Epithelial cell of proximal tubule (primary cell): ENCODE measurements around the gene ADRM1. TPM values are rescaled to one million over a fixed set of nuclear protein-coding genes. Genes with fewer than 3 reads are reported as not detected.

Experiments used
- DNase-seq: peaks from one replicate; pipeline ENCODE4 v3.0.0-alpha.2; 2011; ENCODE audit warnings: low read depth
- H3K4me3 ChIP-seq: 2 replicates; pipeline ENCODE4 v1.5.1; 2011; ENCODE audit warnings: low read depth, mild to moderate bottlenecking, low read length
- total RNA-seq: library from RNA; depleted of rRNA; stranded (reverse); fragments of >200 nt; gene quantifications from 2 replicates; pipeline ENCODE4 v1.2.3, GENCODE V29; 2015
- TF ChIP-seq, protein P1 (sequence below): conservative IDR thresholded peaks from 2 replicates; pipeline ENCODE4 v1.5.1; 2012; ENCODE audit warnings: low read depth, mild to moderate bottlenecking, low read length

Gene ADRM1
- total RNA-seq, 1 donor from 2014 or later = 227 TPM

DNA sequence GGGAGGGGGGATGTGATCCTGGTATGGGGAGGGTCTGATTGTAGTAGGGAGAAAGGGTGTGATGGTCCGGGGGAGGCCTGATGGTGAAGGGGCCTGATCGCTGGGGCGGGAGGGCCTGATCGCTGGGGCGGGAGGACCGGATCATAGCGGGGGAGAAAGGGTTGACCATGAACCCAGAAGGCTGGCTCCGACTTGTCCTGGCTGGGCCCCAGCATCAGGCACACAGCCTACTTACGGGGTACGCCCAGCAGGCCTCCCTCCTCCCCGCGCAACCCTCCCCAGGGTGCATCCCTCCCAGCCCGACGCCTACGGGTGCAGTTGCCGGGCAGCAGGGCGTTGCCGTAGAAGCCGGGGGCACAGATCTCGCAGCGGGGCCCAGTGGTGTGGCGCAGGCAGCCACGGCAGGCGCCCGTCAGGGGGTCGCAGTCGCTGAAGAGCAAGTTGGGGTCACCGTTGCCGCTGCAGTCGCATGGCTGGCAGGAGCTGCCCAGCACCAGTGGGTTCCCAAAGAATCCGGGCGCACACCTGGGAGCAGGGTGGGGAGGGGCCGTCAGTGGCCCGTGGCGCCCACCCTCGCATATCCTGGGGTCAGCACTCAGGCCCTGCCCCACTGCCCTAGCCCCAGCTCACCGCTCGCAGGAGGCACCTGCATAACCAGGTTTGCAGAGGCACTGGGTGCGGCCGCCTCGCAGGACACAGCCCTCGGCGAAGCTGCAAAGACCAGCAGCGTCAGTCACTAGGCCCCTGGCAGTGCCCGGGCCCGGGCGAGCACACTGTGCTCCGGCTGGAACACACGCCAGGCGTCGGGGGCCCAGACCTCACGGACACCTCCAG lies 20.6 kb downstream of the ADRM1 start:
- H3K4me3 ChIP-seq = no peak overlapping the region
- DNase-seq = no peak
- TF ChIP-seq, protein P1, sequence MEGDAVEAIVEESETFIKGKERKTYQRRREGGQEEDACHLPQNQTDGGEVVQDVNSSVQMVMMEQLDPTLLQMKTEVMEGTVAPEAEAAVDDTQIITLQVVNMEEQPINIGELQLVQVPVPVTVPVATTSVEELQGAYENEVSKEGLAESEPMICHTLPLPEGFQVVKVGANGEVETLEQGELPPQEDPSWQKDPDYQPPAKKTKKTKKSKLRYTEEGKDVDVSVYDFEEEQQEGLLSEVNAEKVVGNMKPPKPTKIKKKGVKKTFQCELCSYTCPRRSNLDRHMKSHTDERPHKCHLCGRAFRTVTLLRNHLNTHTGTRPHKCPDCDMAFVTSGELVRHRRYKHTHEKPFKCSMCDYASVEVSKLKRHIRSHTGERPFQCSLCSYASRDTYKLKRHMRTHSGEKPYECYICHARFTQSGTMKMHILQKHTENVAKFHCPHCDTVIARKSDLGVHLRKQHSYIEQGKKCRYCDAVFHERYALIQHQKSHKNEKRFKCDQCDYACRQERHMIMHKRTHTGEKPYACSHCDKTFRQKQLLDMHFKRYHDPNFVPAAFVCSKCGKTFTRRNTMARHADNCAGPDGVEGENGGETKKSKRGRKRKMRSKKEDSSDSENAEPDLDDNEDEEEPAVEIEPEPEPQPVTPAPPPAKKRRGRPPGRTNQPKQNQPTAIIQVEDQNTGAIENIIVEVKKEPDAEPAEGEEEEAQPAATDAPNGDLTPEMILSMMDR = no peak

DNA sequence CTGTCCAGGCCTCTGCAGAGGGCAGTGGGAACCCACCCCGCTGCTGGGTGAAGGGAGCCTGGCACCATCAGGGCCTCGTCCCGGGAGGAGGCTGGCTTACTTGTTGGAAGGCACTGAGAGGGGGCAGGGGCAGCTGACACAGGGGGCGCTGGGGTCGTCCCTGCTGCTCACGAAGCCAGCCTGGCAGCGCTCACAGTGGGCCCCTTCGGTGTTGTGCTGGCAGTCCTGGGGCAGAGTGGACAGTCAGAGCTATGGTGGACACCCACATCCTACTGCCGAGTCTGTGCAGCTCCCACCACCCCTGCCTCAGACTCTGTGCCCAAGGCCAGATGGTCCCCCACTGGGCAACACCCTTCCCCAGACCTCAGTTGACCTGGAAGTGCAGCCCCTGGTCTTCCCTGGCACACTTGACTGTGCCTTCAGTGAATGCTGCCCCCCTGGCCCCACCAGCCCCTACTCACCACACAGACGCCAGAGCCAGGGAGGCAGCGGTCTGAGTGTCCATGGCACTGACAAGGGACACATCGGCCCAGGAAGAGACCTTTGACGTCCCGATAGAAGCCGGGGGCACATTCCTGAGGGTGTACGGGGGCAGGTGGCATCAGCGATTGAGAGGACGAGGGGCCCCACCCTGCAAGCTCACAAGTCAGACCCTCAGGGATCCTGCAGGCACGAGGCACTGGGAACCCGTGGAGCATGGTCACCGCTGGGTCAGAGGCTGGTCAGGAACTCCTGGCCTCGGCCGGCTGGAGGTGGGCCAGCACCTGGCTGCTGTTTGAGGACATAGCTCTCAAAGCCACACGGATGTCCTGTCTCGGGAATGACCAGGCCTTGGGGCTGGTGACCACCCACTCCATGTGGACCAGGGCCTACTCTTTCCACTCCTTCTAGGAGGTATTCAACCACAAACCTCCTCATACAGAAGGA lies 21.4 kb downstream of the ADRM1 start:
- TF ChIP-seq, protein P1 = no peak
- no peak for DNase-seq
- H3K4me3 ChIP-seq = no peak overlapping the region

DNA sequence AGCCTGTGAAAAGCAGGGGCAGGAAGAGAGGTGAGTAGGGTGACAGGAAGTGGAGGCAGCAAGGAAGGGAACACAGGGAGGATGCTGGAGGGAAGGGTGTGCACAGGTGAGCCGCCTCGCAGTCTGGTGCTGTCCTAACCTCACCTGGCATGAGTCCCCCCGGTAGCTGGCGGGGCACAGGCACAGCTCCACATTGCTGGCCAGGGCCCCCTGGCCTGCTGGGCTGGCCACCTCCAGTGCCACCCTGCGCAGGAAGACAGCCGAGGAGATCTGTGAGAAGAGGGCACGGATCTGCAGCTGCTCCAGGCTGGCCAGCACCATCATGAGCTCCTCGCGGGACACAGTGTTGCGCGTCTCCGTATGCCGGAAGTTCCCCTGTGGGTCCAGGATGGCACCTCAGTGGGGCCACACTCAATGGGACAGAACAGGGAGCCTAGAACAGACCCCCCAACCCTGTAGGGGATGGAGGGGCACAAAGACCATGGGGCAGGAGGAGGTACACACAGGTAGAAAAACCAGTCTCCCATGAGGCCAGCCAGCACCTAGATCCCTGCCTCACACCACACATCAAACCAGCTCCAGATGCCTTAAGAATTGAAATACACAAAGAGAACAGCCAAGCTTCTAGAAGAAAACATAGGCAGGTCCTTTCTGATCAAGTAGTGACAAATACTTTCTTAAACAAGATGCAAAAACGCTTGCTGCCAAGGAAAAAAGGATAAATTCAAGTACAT lies 22.5 kb downstream of the ADRM1 start:
- no peak for DNase-seq
- no peak overlapping the region for H3K4me3 ChIP-seq
- TF ChIP-seq, protein P1 = no peak

DNA sequence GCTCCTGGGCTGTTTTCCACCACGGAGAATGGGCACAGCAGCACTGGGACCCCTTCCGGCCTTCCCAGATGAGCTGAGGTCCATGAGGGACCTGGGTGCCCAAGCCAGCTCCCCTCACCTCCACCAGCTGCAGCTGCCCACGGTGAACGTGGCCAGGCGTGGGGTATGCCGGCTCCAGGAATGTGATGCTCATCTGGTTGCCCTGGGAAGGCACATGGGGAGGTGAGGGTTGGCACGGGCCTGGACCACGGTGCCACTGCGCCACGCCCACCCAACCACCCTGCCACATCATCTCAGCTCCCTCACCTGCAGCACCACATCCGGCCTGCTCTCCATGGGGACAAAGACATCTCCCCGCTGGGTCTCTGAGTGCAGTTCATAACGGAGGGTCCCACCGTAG lies 23.8 kb downstream of the ADRM1 start:
- TF ChIP-seq, protein P1 = no peak
- no peak for DNase-seq
- H3K4me3 ChIP-seq = no peak overlapping the region

DNA sequence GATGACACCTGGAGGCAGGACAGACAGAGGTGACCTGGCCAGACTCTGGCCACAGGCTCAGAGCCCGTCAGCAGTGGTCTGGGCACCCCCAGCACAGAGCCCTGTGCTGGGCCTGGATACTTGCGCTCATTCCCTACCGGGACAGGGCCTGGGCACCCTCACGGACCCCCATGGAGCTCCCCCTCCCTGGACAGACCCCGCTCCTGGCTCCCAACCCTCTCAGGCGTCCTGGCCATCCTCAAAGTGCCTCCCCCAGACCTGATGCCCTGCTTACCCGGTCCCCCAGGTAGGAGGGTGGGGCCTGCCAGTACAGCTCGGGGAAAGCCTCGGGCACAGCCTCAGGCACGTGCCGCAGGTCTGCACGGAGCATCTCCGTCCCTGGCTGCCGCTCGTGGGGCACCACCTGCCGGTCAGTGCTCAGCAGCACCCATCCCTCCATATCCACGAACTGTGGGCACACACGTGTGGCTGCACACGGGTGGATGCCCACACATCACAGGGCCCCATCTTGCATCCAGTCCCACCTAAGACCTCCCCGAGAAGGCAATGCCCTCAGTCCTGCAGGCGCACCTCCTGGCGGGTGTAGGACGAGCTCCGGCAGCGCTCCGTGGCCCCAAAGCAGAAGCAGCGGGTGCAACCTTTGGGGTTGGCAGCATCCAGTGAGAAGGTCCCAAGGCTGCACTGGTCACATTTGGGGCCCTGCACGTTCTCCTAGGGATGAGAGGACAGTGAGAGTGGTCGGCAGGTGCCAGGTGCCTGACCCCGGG lies 24.3 kb downstream of the ADRM1 start:
- H3K4me3 ChIP-seq = no peak overlapping the region
- TF ChIP-seq, protein P1 = no peak
- no peak for DNase-seq
